GM12874 (cell line): Measurements from ENCODE around the gene HLA-DRA.

Experiments
- TF ChIP-seq, protein P1 (sequence below): IDR thresholded peaks from 2 replicates; pipeline ENCODE4 v1.5.1; 2011; ENCODE audit warnings: low read depth, mild to moderate bottlenecking, control low read depth, low read length, moderate library complexity; ENCODE audit not compliant: insufficient read depth

The HLA-DRA gene

GRCh38 chr6:32492351-32492750, 52.7 kb downstream of the HLA-DRA start:
- TF ChIP-seq, protein P1, sequence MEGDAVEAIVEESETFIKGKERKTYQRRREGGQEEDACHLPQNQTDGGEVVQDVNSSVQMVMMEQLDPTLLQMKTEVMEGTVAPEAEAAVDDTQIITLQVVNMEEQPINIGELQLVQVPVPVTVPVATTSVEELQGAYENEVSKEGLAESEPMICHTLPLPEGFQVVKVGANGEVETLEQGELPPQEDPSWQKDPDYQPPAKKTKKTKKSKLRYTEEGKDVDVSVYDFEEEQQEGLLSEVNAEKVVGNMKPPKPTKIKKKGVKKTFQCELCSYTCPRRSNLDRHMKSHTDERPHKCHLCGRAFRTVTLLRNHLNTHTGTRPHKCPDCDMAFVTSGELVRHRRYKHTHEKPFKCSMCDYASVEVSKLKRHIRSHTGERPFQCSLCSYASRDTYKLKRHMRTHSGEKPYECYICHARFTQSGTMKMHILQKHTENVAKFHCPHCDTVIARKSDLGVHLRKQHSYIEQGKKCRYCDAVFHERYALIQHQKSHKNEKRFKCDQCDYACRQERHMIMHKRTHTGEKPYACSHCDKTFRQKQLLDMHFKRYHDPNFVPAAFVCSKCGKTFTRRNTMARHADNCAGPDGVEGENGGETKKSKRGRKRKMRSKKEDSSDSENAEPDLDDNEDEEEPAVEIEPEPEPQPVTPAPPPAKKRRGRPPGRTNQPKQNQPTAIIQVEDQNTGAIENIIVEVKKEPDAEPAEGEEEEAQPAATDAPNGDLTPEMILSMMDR, result no peak
